NB4 (cell line): ENCODE measurements around the gene SERINC2.
"Not testable (repeated sequence)": the region's sequence is repeated elsewhere in the genome, so short reads cannot be mapped to it uniquely, and the experiment has no call there.

Experiments used
- CTCF ChIP-seq: IDR thresholded peaks from one replicate; pipeline ENCODE4 v1.5.1; 2012; ENCODE audit warnings: low read depth, low read length
- MAX ChIP-seq: IDR thresholded peaks from 2 replicates; pipeline ENCODE4 v1.6.1; 2011; ENCODE audit warnings: low read depth, low read length
- MYC ChIP-seq: IDR thresholded peaks from 2 replicates; pipeline ENCODE4 v1.6.1; 2011; ENCODE audit warnings: low read depth, low read length
- POLR2A ChIP-seq: IDR thresholded peaks from 2 replicates; pipeline ENCODE4 v1.6.1; 2011; ENCODE audit warnings: mild to moderate bottlenecking; ENCODE audit not compliant: insufficient read length; ENCODE audit errors: extremely low read depth

DNA sequence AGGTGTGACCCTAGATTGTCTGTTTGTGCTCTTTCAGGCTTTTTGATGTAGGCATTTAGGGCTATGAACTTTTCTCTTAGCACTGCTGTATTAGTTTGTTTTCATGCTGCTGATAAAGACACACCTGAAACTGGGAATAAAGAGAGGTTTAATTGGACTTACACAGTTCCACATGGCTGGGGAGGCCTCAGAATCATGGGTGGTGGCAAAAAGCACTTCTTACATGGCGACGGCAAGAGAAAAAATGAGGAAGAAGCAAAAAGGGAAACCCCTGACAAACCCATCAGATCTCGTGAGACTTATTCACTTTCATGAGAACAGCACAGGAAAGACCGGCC is 59.3 kb downstream of the SERINC2 start:
- TF ChIP-seq POLR2A, CTCF, MAX, MYC: not testable (repeated sequence)
